Measurements from ENCODE around the gene PTPRE. TPM values are rescaled to one million over a fixed set of nuclear protein-coding genes. Genes with fewer than 3 reads are reported as not detected.

The PTPRE gene
- total RNA-seq, 1 donor from 2014 or later, result 2.4 TPM

- H3K4me1 Mint-ChIP-seq (ENCODE audit: low read depth), result no peaks in the 10 kb centered on the region
- H3K27ac Mint-ChIP-seq, result no peak overlapping the region
- no peaks in the 10 kb centered on the region for H3K36me3 Mint-ChIP-seq (ENCODE audit: insufficient read depth)
- no peak for DNase-seq (ENCODE audit: low spot score, unreplicated experiment)
- no peaks in the 10 kb centered on the region for H3K9me3 Mint-ChIP-seq (ENCODE audit: low read depth)
- H3K27me3 Mint-ChIP-seq, result peaks cover 19% of the 10 kb centered on the region
- H3K4me3 Mint-ChIP-seq (ENCODE audit: low read depth), result no peak overlapping the region
- TF ChIP-seq, protein P1, sequence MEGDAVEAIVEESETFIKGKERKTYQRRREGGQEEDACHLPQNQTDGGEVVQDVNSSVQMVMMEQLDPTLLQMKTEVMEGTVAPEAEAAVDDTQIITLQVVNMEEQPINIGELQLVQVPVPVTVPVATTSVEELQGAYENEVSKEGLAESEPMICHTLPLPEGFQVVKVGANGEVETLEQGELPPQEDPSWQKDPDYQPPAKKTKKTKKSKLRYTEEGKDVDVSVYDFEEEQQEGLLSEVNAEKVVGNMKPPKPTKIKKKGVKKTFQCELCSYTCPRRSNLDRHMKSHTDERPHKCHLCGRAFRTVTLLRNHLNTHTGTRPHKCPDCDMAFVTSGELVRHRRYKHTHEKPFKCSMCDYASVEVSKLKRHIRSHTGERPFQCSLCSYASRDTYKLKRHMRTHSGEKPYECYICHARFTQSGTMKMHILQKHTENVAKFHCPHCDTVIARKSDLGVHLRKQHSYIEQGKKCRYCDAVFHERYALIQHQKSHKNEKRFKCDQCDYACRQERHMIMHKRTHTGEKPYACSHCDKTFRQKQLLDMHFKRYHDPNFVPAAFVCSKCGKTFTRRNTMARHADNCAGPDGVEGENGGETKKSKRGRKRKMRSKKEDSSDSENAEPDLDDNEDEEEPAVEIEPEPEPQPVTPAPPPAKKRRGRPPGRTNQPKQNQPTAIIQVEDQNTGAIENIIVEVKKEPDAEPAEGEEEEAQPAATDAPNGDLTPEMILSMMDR (IDR thresholded peaks at IDR 0.05; ENCODE audit: unreplicated experiment), result no peak
Observed at GRCh38 chr10:128040096-128040495, 133.2 kb downstream of the PTPRE start.

- no peak overlapping the region for H3K4me3 Mint-ChIP-seq (ENCODE audit: low read depth)
- no peaks in the 10 kb centered on the region for H3K36me3 Mint-ChIP-seq (ENCODE audit: insufficient read depth)
- peaks cover 20% of the 10 kb centered on the region for H3K27me3 Mint-ChIP-seq
- no peaks in the 10 kb centered on the region for H3K9me3 Mint-ChIP-seq (ENCODE audit: low read depth)
- H3K4me1 Mint-ChIP-seq (ENCODE audit: low read depth), result no peaks in the 10 kb centered on the region
- H3K27ac Mint-ChIP-seq, result no peak overlapping the region
- DNase-seq (ENCODE audit: low spot score, unreplicated experiment), result no peak
- TF ChIP-seq, protein P1 (IDR thresholded peaks at IDR 0.05; ENCODE audit: unreplicated experiment), result no peak
Observed at GRCh38 chr10:128040681-128041080, 133.8 kb downstream of the PTPRE start.

- Mint-ChIP-seq H3K36me3 (ENCODE audit: insufficient read depth) (no peaks in the 10 kb centered on the region), H3K9me3 (ENCODE audit: low read depth) (no peaks in the 10 kb centered on the region), H3K27me3 (peaks cover 14% of the 10 kb centered on the region), H3K27ac (no peak overlapping the region), H3K4me1 (ENCODE audit: low read depth) (no peaks in the 10 kb centered on the region), H3K4me3 (ENCODE audit: low read depth) (no peak overlapping the region)
- TF ChIP-seq, protein P1 (IDR thresholded peaks at IDR 0.05; ENCODE audit: unreplicated experiment), result no peak
- DNase-seq (ENCODE audit: low spot score, unreplicated experiment), result no peak
Observed at GRCh38 chr10:128042131-128042610, 135.3 kb downstream of the PTPRE start.

DNA sequence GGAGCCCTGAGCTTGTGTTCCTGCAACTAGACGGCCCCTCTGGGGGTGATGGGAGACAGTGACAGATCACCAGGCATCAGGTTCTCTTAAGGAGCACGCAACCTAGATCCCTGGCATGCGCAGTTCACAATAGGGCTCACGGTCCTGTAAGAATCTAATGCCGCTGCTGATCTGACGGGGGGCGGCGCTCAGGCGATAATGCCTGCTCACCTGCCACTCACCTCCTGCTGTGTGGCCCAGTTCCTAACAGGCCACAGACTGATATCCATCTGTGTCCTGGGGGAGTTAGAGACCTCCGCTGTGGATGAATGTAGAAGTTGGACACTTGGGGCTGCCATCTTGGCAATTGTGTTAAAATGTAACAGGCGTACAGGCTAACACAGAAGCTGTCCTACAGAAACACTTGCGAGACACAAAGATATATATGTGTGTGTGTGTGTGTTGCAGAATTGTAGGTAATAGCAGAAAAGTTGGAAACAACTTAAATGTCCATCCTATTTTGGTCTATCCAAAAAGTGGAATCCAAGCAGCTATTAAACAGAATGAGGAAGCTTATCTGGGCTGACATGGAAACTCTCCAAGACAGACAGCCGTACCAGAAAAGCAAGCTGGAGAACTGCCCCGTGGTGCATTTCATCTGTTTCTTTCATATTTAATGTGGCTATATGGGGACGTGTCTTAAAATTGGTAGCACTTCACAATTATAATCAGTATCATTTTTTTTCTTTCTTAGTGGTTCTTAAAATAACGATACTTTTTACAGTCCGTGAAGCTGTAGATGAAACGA is 136.5 kb downstream of the PTPRE start:
- Mint-ChIP-seq H3K9me3 (ENCODE audit: low read depth) (no peaks in the 10 kb centered on the region), H3K4me1 (ENCODE audit: low read depth) (peaks cover 10% of the 10 kb centered on the region), H3K4me3 (ENCODE audit: low read depth) (no peak overlapping the region), H3K27me3 (peaks cover 11% of the 10 kb centered on the region), H3K36me3 (ENCODE audit: insufficient read depth) (no peaks in the 10 kb centered on the region), H3K27ac (no peak overlapping the region)
- TF ChIP-seq, protein P1 (IDR thresholded peaks at IDR 0.05; ENCODE audit: unreplicated experiment), result no peak
- no peak for DNase-seq (ENCODE audit: low spot score, unreplicated experiment)

DNA sequence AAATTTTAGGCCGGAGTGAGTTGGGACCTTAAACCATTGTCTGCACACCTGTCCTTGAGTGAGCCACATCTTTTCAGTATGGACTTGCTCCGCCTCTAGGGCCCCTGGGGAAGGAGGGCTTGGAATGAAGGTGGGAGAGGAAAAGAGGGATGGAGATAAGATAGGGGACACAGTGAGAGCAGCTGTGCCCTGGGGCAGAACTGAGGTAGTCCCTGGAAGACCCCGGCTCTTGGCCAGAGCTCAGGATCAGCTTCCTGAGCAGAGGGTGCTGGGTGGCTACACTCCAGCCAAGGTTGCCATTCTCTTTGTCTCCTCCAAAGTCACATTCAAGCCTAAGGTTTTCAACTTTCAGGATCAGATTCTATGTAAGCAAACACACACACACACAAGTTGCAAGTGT is 137.3 kb downstream of the PTPRE start:
- TF ChIP-seq, protein P1 (IDR thresholded peaks at IDR 0.05; ENCODE audit: unreplicated experiment), result no peak
- H3K36me3 Mint-ChIP-seq (ENCODE audit: insufficient read depth), result no peaks in the 10 kb centered on the region
- H3K4me3 Mint-ChIP-seq (ENCODE audit: low read depth), result no peak overlapping the region
- H3K4me1 Mint-ChIP-seq (ENCODE audit: low read depth), result peaks cover 10% of the 10 kb centered on the region
- H3K27me3 Mint-ChIP-seq, result peaks cover 11% of the 10 kb centered on the region
- H3K27ac Mint-ChIP-seq, result no peak overlapping the region
- DNase-seq (ENCODE audit: low spot score, unreplicated experiment), result no peak
- H3K9me3 Mint-ChIP-seq (ENCODE audit: low read depth), result no peaks in the 10 kb centered on the region

Data from progenitor cell of endocrine pancreas (in vitro differentiated cells).